Measurements from ENCODE around the gene PUS10.
A peak's percentile ranks its signal among the peaks of the same experiment; 100 is the strongest.

Gene PUS10

DNA sequence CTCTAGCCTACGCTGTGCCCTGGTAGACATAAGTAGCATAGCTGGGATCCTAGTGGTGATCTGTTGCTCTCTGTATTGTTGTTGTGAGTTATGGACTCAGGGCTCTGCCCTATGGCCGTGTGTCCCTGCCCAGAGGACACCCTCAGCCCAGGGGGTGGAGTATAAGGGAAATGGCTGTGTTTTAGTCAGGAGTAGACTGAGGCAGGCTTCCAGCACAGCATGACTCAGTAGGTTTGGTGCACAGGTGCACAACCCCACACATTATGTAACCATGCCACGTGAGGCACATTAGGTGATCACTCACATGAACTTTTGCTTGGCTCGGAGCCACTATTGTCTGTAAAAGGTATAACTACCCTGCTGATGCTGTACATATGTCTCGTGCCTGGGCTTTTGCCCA, 60.4 kb downstream of the PUS10 start:
- POLR2A ChIA-PET = no interaction called here
- H3K4me1 ChIP-seq (ENCODE audit: control insufficient read depth, insufficient read depth, low read length) = no peaks in the 10 kb centered on the region; the same call in 1 of the 2 replicates
- no peak overlapping the region for H3K27ac ChIP-seq (ENCODE audit: extremely low read depth, low read depth, low read length)
- H3K9me3 ChIP-seq (ENCODE audit: control insufficient read depth, insufficient read depth, low read depth, low read length) = no peaks in the 10 kb centered on the region
- peaks cover 0 to 1% of the 10 kb centered on the region in 2 experiments; a peak in 1 of 3 replicates for H3K36me3 ChIP-seq (ENCODE audit: control insufficient read depth in 2 of 2, insufficient read depth in 1 of 2, low read length in 2 of 2)
- TF ChIP-seq ZSCAN5A (tag by site-specific recombination; IDR thresholded peaks at IDR 0.05) = no peak
- TF ChIP-seq YY1 (tag by site-specific recombination; IDR thresholded peaks at IDR 0.05) = no peak
- no peak for TF ChIP-seq ZNF473 (tag by site-specific recombination; IDR thresholded peaks at IDR 0.05)
- TF ChIP-seq SCRT2 (tag by site-specific recombination; IDR thresholded peaks at IDR 0.05) = 0 out of 2 replicates have a peak, but pooled peaks have one; percentile 25
- CTCF ChIA-PET = no interaction called here
- H3K4me3 ChIP-seq (ENCODE audit: low read depth, low read length) = no peak overlapping the region

- peaks cover 0 to 3% of the 10 kb centered on the region in 2 experiments; a peak in 1 of 3 replicates for H3K36me3 ChIP-seq (ENCODE audit: control insufficient read depth in 2 of 2, insufficient read depth in 1 of 2, low read length in 2 of 2)
- CTCF ChIA-PET = no interaction called here
- no peak overlapping the region for H3K4me3 ChIP-seq (ENCODE audit: low read depth, low read length)
- no peak overlapping the region for H3K27ac ChIP-seq (ENCODE audit: extremely low read depth, low read depth, low read length)
- TF ChIP-seq ZNF670 (tag by site-specific recombination; IDR thresholded peaks at IDR 0.05; ENCODE audit: low read depth) (no peak), OVOL3 (tag by site-specific recombination; IDR thresholded peaks at IDR 0.05) (no peak), PRDM6 (tag by site-specific recombination; IDR thresholded peaks at IDR 0.05) (no peak), ZNF248 (tag by site-specific recombination; IDR thresholded peaks at IDR 0.05) (no peak), ZFP41 (tag by site-specific recombination; IDR thresholded peaks at IDR 0.05; ENCODE audit: borderline replicate concordance) (no peak), GLIS1 (tag by site-specific recombination; IDR thresholded peaks at IDR 0.05) (no peak), IKZF3 (tag by site-specific recombination; IDR thresholded peaks at IDR 0.05) (no peak), ZNF561 (tag by site-specific recombination; IDR thresholded peaks at IDR 0.05; ENCODE audit: borderline replicate concordance) (no peak), ZNF621 (tag by site-specific recombination; IDR thresholded peaks at IDR 0.05) (no peak), HOXC10 (CRISPR knock-in tag; IDR thresholded peaks at IDR 0.05) (no peak), SETDB1 (IDR thresholded peaks at IDR 0.05; ENCODE audit: insufficient read length, low read length) (no peak), ZNF16 (tag by site-specific recombination; IDR thresholded peaks at IDR 0.05; ENCODE audit: low read depth) (no peak), ZNF529 (tag by site-specific recombination; IDR thresholded peaks at IDR 0.05; ENCODE audit: insufficient replicate concordance) (no peak), ZNF426 (tag by site-specific recombination; IDR thresholded peaks at IDR 0.05) (no peak), ZFP69B (tag by site-specific recombination; IDR thresholded peaks at IDR 0.05) (no peak), ZNF239 (tag by site-specific recombination; IDR thresholded peaks at IDR 0.05) (no peak), ZNF214 (tag by site-specific recombination; IDR thresholded peaks at IDR 0.05; ENCODE audit: borderline replicate concordance) (no peak)
- TF ChIP-seq, protein P1, sequence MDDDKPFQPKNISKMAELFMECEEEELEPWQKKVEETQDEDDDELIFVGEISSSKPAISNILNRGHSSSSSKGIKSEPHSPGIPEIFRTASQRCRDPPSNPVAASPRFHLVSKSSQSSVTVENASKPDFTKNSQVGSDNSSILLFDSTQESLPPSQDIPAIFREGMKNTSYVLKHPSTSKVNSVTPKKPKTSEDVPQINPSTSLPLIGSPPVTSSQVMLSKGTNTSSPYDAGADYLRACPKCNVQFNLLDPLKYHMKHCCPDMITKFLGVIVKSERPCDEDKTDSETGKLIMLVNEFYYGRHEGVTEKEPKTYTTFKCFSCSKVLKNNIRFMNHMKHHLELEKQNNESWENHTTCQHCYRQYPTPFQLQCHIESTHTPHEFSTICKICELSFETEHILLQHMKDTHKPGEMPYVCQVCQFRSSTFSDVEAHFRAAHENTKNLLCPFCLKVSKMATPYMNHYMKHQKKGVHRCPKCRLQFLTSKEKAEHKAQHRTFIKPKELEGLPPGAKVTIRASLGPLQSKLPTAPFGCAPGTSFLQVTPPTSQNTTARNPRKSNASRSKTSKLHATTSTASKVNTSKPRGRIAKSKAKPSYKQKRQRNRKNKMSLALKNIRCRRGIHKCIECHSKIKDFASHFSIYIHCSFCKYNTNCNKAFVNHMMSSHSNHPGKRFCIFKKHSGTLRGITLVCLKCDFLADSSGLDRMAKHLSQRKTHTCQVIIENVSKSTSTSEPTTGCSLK (tag by site-specific recombination; IDR thresholded peaks at IDR 0.05) = no peak
- H3K4me1 ChIP-seq (ENCODE audit: control insufficient read depth, insufficient read depth, low read length) = no peaks in the 10 kb centered on the region; the same call in 1 of the 2 replicates
- no peaks in the 10 kb centered on the region for H3K9me3 ChIP-seq (ENCODE audit: control insufficient read depth, insufficient read depth, low read depth, low read length)
- POLR2A ChIA-PET = no interaction called here
Measured at GRCh38 chr2:60957224-60957623, 60.8 kb downstream of the PUS10 start.
